ENCODE data around the gene POLR2A. TPM values are rescaled to one million over a fixed set of nuclear protein-coding genes. Genes with fewer than 3 reads are reported as not detected.

Gene POLR2A
- total and polyA plus RNA-seq, 2 of the 13 experiments (the other 11 are each of a cell fraction or from before 2014, with no cell fraction given), result 17.8 to 18.3 TPM

GRCh38 chr17:7475764-7476422 is 8.3 kb upstream of the POLR2A start (continued):
- TF ChIP-seq ZNF574 (CRISPR knock-in tag; IDR thresholded peaks at IDR 0.05) (0 out of 2 replicates have a peak, but pooled peaks have one; percentile 38), ZNF724P (CRISPR knock-in tag; IDR thresholded peaks at IDR 0.05; ENCODE audit: borderline replicate concordance) (no peak), NR2F6 (IDR thresholded peaks at IDR 0.05) (peak; percentile 17; the same call in 1 of the 2 replicates), NR2F6 (CRISPR knock-in tag; IDR thresholded peaks at IDR 0.05) (no peak), ZNF263 (CRISPR knock-in tag; IDR thresholded peaks at IDR 0.05) (peak; percentile 69; the same call in 1 of the 2 replicates), GRHL1 (CRISPR knock-in tag; conservative IDR thresholded peaks at IDR 0.05) (no peak), ARID3A (IDR thresholded peaks at IDR 0.05; ENCODE audit: low read depth, low read length) (no peak), HOXD1 (CRISPR knock-in tag; IDR thresholded peaks at IDR 0.05) (no peak), THAP11 (CRISPR knock-in tag; IDR thresholded peaks at IDR 0.05) (no peak), ZFY (CRISPR knock-in tag; IDR thresholded peaks at IDR 0.05) (peak; percentile 30; the same call in 1 of the 2 replicates), ZFX (CRISPR knock-in tag; IDR thresholded peaks at IDR 0.05; ENCODE audit: low read depth) (peak; percentile 31; the same call in 1 of the 2 replicates), ZNF18 (CRISPR knock-in tag; IDR thresholded peaks at IDR 0.05; ENCODE audit: insufficient replicate concordance) (no peak), ZNF607 (CRISPR knock-in tag; IDR thresholded peaks at IDR 0.05; ENCODE audit: borderline replicate concordance) (no peak), ETV6 (CRISPR knock-in tag; conservative IDR thresholded peaks at IDR 0.05) (no peak), ISL2 (CRISPR knock-in tag; IDR thresholded peaks at IDR 0.05) (no peak), MBNL3 (CRISPR knock-in tag; conservative IDR thresholded peaks at IDR 0.05) (no peak), SOX6 (IDR thresholded peaks at IDR 0.05) (no peak), SOX6 (CRISPR knock-in tag; IDR thresholded peaks at IDR 0.05) (0 out of 2 replicates have a peak, but pooled peaks have one; percentile 25), ZNF143 (CRISPR knock-in tag; IDR thresholded peaks at IDR 0.05) (no peak), ZNF652 (CRISPR knock-in tag; IDR thresholded peaks at IDR 0.05; ENCODE audit: borderline replicate concordance, low read depth) (no peak), UBTF (CRISPR knock-in tag; IDR thresholded peaks at IDR 0.05) (peak; percentile 26; the same call in 1 of the 2 replicates)

Data from HepG2 (cell line).